Fibroblast of upper back skin (primary cell): ENCODE measurements around the gene ZBTB47.

Source experiments
- DNase-seq: peaks from one replicate; pipeline ENCODE4 v3.0.0-alpha.2; 2013

Gene ZBTB47

DNA sequence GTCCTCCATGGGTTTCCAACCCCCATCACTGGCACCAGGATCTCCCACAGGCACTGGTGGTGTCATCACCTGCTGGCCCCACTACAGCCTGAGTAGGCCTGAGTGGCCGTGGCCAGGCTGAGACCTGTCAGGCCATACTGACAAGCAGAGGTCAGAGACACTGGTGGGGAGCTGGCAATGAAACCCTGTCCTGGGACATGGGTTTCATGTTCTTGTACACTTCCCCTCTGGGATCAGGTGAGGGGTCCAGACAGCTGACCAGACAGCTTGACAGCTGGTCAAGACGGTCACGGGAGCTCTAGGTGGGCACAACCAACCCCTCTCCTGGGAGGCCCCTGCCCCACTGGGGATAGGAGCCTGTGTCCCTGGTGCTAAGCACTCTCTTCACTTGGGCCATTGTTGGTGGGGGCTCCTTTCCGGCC is 13.1 kb downstream of the ZBTB47 start:
- DNase-seq = no peak

DNA sequence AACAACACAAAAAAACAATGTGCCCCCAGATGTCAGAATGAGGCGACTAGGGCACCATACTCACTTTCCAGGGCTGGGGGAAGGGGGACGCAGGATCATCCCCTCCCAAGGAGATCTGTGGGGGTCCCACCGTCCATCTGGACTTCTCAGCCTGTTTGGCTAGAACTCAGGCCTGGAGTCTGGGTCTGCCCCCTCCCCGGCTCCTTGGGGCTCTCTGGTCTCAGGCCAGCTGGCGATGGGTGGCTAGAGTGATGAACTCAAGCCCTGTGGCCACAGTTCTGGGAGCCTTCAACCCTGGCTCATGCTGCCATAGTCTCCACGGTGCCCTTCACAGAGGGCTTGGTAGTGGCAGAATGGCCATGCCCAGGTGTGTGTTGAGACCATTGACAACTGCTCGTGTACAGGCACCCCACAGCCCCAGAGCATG is 13.6 kb downstream of the ZBTB47 start:
- no peak for DNase-seq

DNA sequence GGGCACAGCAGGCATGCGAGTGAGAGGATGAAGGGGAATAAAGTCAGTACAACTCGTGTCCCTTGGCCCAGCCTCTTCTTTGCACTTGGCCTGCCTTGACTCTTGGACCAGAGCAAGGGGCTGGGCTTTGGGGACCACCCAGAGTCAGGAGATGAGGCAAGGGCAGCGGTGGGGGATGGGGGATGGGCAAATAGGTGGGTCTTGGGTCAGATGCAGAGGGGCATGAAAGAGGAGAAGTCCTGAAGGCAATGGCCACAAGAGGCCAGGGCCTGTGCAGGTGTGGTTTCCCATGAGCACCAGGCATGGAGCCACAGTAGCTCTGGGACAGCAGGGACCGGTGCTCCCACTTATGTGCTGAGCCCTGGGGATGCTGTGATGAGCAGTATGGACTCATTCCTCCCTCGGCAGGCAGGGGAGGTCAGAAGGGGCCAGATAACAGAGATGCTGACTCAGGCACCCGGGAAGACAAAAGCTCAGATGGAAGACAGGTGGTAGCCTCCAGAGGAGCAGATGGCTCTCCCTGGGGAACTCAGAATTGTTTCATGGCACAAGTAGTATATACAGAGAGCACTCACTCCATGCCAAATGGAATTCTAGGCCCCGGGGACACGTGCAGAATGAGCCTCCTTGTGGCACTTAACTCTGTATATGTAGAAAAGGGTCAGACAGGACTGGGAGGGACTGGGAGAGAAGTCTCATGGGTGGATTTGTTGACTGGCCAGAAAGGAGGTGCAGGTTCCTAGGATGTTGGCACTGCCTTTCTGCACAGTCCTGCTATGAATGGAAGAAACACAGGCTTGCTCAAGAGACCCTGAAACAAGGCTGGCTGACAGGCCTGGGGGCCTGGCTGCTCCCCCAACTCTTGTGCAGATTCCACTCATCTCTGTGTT is 14.3 kb downstream of the ZBTB47 start:
- peak; percentile 14 for DNase-seq

DNA sequence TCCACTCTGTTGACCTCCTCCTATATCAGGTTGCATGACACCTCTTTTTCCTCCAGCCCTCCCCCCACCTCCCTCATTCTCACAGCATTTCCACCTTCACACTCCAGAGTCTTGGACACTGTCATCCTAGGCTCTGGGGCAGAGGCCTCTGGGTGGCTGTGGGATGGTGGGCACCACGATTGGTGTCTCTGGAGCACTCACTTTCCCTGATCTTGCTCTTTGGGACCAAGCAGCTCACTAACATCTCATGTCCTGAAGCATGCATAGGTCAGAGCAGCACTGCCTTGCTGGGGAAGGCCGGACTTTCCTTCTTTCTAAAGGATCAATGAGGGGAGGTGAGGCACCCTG is 14.9 kb downstream of the ZBTB47 start:
- DNase-seq = no peak

DNA sequence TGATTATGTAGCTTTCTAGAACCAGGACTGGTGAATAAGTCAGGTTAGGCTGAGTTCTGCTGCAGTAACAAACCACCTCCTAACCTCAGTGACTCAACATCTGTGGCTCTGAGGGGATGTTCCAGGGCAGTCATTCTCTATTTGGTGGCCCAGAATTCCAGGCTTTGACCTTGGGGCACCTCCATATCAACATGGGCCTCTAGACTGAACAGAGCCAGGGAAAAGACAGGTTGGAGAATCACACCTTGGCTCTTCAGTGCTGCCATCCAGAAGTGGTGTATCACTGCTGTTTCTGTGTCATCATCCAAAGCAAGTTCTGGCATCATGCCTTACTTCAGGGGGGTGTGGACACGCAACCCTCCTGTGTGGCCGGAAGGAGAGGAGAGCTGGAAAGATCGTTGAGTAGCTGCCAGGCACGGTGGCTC is 15.3 kb downstream of the ZBTB47 start:
- DNase-seq = peak; percentile 13

DNA sequence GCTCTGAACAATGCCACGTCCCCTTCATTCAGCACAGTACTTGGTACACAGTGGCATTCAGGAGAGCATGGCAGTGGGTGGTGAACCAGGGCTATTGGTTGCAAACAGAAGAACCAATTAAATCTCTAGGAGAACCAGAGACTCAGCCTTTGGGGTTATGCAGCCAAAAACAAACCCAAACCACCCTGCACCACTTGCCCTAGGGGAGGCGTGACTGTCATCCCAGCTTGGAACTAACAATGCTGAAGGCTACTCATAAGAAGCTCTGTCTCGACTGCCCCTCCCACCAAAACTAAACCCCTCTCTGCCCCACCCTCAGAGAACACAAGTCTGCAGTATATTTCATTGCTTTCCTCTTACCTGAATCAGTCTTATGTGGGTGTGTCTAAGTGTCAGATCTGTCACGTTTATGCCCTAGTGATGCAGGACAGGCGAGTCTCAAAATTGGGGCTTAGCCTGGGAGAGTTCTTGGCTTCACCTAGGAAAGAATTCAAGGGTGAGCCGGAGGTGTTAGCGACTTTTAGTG is 16.6 kb downstream of the ZBTB47 start:
- no peak for DNase-seq

DNA sequence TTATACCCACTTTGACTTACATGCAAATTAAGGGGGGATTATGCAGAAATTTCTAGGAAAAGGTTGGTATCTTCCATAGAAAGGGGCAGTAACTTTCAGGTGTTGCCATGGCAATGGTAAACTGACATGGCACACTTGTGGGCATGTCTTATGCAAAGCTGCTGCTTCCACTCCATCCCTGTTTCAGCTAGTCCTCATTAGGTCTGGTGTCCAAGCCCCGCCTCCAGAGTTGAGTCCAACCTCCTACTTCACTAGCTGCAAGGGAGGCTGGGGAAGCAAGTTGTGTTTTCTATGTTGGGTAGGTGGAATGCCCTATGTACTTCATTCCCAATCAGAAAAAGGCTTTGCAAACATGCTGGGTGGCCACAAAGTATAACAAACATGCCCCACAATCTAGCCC is 17.2 kb downstream of the ZBTB47 start:
- DNase-seq = no peak

DNA sequence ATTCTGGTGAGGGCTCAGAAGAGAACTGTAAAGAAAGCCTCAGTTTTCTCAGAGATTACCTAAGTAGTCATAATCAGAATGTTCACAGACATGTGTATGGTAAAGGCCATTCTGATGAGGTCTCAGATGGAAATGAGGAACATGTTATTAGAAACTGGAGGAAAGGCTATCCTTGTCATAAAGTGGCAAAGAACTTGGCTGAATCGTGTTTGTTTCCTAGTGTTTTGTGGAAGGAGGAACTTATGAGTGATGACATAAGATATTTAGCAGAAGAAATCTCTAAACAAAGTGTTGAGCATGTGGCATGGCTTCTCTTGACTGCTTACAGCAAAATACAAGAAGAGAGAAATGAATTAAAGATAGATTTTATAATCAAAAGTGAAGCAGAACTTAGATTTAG is 19.0 kb downstream of the ZBTB47 start:
- no peak for DNase-seq

DNA sequence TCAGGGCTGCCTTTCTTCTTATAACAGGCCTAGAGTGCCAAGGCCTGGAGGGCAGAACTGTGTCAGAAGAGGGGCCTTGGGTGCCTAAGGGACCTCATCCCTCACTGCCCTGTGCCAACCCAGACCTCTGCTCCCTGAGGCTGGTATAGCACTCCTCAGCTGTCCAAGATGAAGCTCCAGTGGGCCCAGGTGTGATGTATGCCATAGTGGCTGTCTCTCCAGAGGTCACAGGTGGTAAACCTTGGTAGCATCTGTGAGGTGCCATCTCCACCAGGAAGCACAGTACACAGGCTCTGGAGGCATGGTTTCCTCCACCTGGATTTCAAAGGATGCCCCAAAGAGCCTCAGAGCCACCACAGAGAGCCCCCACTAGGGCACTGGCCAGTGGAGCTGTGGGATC is 19.6 kb downstream of the ZBTB47 start:
- DNase-seq = no peak

DNA sequence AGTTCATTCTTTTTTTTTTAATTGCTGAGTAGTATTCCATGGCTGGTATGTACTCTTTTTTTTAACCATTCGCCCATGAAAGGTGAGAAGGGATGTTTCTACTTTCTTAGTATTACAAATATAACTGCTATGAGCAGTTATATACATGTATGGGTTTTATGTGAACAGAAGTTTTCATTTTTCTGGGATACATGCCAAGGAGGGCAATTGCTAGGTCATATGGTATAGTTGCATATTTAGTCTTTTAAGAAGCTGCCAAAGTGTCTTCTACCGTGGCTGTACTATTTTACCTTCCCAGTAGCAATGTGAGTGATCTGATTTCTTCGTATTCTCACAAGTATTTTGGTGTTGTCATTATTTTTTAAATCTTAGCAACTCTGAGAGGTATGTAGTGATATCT is 20.6 kb downstream of the ZBTB47 start:
- DNase-seq = peak; percentile 25

DNA sequence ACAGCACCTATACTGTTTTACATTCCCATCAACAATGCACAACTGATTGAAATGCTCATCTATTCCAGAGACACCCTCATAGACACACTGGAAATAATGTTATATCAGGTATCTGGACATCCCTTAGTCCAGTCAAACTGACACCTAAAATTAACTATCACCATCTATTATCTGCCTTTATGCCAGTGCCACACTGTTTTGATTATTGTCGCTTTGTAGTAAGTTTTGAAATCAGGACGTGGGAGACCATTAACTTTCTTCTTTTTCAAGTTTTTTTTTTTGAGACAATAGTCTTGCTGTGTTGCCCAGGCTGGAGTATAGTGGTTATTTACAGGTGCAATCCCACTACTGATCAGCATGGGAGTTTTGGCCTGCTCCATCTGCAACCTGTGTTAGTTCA is 22.4 kb downstream of the ZBTB47 start:
- DNase-seq = no peak

DNA sequence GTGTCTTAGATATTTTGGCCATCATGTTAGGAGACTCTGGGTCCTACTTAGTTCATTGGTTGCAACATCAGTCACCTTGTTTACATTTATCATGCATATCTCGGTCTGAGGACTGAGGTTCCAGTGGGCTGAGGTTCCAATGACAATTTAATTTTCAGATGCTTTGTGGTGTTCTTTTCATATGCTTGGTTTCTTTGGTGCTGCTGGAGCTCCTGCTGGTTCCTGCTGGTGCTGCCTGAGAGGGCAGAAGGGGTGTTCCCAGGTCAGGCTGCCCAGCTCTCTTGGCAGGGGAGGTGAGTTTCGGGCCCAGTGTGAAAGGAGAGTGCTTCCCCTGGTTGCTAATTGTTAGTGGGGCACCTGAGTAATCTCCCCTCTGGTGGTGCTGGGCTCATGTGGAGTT is 24.9 kb downstream of the ZBTB47 start:
- no peak for DNase-seq

DNA sequence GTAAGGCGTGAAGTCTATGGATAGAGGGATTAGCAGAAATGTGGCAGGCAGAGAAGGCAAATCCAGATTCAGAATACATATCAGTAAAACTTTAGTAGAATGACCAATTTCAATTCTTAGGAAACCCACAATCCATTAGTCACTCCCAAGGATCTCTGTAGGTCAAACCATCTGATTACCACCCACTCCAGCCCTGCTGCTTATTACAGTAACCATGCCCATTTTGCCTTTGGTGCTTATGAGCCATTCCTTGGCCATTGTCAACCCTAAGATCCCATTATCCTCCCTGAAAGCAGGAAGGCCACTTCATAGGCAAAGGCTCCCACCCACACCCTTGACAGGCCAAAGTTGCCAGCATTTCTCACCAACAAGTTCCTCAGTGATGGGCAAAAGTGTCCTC is 26.8 kb downstream of the ZBTB47 start:
- DNase-seq = no peak

DNA sequence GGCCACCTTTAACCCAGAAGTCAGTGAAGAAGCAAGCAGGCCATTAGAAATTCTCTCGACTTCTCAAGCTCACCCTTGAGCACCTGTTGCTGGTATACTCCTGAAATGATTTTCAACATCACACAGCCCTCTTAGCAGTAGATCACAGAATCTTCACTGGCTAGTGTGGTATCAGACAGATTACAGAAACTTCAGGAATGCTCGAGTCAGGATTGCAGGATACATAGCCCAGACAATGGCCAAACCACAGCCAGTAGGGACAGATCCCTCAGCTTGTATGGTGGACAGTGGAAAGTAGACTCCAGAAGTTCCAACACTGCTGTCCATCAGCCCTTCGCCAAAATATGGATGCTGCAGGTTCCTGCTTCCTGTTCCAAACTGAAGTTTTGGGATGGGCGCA is 27.3 kb downstream of the ZBTB47 start:
- peak; percentile 14 for DNase-seq

DNA sequence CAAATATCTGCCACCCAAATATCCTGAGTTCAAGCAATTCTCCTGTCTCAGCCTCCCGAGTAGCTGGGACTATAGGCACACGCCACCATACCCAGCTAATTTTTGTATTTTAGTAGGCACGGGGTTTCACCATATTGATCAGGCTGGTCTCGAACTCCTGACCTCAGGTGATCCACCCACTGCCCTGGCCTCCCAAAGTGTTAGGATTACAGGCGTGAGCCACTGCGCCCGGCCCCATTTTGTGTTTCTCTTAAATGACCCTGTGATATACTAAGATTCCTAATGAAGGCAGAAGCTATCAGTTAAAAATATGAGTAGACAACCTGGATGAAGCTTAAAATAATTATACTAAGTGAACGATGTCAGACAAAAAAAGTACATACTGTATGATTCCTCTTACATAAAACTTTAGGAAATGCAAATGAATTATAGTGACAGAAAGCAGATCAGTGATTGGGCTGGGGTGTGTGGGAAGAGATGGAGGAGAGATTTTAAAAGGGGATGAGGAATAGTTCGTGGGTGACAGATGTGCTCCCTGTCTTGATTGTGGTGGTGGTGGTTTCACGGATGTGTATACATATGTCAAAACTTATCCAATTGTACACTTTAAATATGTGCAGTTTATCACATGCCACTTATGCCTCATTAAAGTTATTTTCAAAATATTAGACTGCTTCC is 28.0 kb downstream of the ZBTB47 start:
- no peak for DNase-seq

DNA sequence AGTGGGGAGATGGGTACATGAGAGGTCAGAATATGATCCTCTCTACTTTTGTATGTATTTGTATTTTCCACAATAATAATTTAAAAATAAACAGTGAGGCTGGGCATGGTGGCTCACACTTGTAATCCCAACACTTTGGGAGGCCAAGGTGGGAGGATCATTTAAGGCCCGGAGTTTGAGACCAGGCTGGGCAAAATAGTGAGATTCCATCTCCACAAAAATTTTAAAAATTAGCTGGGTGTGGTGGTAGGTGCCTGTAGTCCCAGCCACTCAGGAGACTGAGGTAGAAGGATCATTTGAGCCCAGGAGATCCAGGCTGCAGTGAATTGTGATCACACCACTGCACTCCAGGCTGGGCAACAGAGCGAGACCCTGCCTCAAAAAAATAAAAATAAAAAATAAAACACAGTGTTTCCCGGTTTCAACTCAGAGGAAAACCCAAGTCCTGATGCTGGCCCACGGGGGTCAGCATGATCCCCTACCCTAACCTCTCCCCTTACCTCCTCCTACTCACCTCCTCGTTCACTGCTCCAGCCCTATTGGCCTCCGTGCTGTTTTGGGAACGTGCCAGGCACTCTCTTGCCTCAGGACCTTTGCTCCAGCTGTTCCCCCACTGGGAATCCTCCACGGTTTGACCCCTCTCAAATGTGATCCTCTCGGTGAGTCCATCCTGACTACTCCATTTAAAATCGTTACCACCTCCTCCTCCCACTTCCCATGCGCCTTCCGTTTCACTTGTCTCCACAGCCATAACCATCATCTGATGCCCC is 29.0 kb downstream of the ZBTB47 start:
- DNase-seq = no peak

DNA sequence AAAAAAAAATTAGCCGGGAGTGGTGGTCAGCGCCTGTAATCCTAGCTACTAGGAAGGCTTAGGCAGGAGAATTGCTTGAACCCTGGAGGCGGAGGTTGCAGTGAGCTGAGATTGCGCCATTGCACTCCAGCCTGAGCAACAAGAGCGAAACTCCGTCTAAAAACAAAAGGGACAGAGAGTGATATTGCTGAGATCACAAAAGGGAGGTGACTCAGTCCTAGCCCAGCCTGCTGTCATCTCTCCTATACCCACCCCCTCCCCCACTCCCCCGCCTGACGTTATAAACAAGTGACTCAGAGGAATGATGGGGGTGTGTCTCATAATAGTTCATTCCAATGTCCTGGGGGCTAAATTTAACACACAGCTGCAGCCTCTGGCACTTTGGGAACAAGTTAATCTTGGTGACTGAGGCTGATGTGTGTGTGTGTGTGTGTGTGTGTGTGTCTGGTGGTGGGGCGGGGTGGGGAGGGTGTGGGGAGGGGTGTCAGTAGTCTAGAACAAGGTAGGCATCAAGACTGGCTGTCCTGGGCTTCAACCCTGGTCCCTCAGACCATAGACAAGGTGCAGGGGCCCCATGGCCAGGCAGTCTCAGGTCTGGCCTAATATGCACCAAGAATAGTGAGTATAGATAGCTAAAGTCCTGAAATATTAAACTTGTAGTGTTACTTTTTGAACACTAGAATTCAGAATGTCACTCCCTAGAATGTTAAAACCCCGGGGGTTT is 30.5 kb downstream of the ZBTB47 start:
- DNase-seq = peak; percentile 87

DNA sequence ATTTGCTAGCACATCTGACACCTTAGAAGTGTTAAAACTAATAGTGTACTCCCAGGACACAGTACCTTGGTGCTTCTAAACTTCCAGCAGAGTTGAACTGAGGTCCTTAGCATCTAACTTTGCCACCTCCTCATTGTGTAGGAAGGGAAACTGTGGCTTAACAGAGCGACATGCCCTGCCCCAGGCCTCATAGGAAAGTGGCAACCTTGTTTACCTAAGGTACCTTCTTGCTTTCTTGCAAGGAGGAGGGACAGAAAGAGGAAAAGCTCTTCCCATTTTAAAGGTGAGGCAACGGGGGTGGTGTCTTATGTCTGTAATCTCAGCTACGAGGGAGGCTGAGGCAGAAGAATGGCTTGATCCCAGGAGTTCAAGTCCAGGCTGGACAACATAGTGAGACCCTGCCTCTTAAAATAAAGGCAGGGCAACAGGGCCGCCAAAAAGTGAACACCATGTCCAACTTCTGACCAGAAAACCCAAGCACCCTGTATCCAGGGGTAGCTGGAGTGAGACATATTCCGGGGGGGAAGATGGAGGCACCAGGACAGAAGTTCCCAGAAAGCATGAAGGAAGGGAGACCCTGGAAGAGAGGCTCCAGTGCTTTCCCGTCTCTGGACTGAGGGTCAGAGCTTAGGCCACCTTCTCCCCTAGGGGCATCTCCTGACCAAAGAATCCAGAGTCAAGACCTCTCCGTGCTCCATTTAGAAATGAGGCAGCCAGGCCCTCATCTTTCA is 31.3 kb downstream of the ZBTB47 start:
- no peak for DNase-seq

DNA sequence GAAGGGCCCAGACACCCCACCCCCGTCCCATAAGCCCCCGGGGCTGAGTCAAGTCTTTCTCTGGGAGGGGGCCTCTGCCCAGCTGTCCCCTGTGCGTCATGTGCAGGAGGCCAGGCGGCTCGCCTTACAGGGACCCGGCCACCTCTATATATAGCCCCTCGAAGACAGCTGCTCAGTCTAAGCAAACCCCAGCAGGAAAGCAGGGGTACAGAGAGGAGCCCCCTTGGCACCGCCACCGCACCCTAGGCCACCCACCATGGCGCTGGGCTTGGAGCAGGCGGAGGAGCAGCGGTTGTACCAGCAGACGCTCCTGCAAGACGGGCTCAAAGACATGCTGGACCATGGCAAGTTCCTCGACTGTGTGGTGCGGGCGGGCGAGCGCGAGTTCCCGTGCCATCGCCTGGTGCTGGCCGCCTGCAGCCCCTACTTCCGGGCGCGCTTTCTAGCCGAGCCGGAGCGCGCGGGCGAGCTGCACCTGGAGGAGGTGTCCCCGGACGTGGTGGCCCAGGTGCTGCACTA is 31.9 kb downstream of the ZBTB47 start, which contains the start of gene KLHL40:
Gene KLHL40 (plus strand): TSS at position 175 of the 519 bp plus-strand sequence. CDS start 82 bp downstream, at position 257.
- no peak for DNase-seq

DNA sequence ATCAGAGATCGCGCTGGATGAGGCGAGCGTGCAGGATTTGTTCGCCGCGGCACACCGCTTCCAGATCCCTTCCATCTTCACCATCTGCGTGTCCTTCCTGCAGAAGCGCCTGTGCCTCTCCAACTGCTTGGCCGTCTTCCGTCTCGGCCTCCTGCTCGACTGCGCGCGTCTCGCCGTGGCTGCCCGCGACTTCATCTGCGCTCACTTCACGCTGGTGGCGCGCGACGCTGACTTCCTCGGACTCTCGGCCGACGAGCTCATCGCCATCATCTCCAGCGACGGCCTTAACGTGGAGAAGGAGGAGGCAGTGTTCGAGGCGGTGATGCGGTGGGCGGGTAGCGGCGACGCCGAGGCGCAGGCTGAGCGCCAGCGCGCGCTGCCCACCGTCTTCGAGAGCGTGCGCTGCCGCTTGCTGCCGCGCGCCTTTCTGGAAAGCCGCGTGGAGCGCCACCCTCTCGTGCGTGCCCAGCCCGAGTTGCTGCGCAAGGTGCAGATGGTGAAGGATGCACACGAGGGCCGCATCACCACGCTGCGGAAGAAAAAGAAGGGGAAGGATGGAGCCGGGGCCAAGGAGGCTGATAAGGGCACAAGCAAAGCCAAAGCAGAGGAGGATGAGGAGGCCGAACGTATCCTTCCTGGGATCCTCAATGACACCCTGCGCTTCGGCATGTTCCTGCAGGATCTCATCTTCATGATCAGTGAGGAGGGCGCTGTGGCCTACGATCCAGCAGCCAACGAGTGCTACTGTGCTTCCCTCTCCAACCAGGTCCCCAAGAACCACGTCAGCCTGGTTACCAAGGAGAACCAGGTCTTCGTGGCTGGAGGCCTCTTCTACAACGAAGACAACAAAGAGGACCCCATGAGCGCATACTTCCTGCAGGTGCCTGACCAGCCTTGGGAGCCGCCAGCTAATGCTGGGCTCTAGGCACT is 32.7 kb downstream of the ZBTB47 start:
- no peak for DNase-seq
